Right atrium auricular region (tissue), 2 donors: ENCODE measurements around the gene CELSR1. TPM values are rescaled to one million over a fixed set of nuclear protein-coding genes. Genes with fewer than 3 reads are reported as not detected.
A peak's percentile ranks its signal among the peaks of the same experiment; 100 is the strongest.

Experiments
- DNase-seq: peaks from one replicate; pipeline ENCODE4 v3.0.0-alpha.2; 2019; ENCODE audit warnings: low spot score
- H3K27ac ChIP-seq, 2 donors: fragments of 200-600 bp; sonication (generic); 1 replicate in 1 of 2; 2 replicates in 1 of 2; pipeline ENCODE4 v1.5.1; 2016 to 2019
- H3K27me3 ChIP-seq, 2 donors: fragments of 200-600 bp; sonication (generic); one replicate each; pipeline versions ENCODE4 v1.5.1 to v1.6.0; 2017 to 2019
- H3K36me3 ChIP-seq: fragments of 200-600 bp; sonication (generic); one replicate; pipeline ENCODE4 v1.5.1; 2016
- H3K4me1 ChIP-seq, 2 donors: fragments of 200-600 bp; sonication (generic); one replicate each; pipeline versions ENCODE4 v1.5.1 to v1.6.0; 2017 to 2019
- H3K4me3 ChIP-seq, 2 donors: fragments of 200-600 bp; sonication (generic); 1 replicate in 1 of 2; 2 replicates in 1 of 2; pipeline ENCODE4 v1.5.1; 2017 to 2019; ENCODE audit warnings: mild to moderate bottlenecking in 1 of 2, moderate library complexity in 1 of 2
- H3K9me3 ChIP-seq, 2 donors: fragments of 200-600 bp; sonication (generic); one replicate each; pipeline ENCODE4 v1.5.1; 2019
- total RNA-seq, 2 donors: library from RNA; depleted of rRNA; stranded (reverse); fragments of >200 nt; gene quantifications; one replicate each; pipeline ENCODE4 v1.1.0, GENCODE V29; 2016
- TF ChIP-seq, protein P1 (sequence below), 2 donors: fragments of 200-600 bp; sonication (generic); IDR thresholded peaks; one replicate each; pipeline ENCODE4 v1.5.1; 2019; ENCODE audit warnings: antibody characterized with exemption in 2 of 2

CELSR1 gene
- total RNA-seq, 2 donors from 2014 or later: 7.1 to 9.6 TPM

DNA sequence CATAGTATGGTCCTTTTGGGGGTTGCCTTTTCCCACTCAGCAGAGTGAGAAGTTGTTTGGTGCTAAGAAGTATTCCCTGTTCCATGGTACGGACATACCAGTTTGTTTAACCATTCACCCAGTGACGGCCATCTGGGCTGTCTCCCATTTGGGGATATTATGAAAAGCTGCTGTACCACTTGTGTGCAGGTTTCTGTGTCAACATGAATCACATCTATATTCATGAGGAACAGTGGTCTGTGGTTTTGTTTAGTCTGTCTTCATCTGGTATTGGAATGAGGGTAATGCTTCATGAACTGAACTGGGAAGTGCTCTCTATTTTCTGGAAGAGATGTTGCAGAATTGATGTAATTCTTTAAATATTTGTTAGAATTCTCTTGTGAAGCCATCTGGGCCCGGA is 112.4 kb downstream of the CELSR1 start:
- DNase-seq: no peak
- Histone ChIP-seq H3K36me3 (no peaks in the 10 kb centered on the region), H3K4me3 (no peak overlapping the region), H3K9me3 (no peaks in the 10 kb centered on the region), H3K27me3 (no peaks in the 10 kb centered on the region), H3K27ac (no peak overlapping the region), H3K4me1 (no peaks in the 10 kb centered on the region)
- TF ChIP-seq, protein P1, sequence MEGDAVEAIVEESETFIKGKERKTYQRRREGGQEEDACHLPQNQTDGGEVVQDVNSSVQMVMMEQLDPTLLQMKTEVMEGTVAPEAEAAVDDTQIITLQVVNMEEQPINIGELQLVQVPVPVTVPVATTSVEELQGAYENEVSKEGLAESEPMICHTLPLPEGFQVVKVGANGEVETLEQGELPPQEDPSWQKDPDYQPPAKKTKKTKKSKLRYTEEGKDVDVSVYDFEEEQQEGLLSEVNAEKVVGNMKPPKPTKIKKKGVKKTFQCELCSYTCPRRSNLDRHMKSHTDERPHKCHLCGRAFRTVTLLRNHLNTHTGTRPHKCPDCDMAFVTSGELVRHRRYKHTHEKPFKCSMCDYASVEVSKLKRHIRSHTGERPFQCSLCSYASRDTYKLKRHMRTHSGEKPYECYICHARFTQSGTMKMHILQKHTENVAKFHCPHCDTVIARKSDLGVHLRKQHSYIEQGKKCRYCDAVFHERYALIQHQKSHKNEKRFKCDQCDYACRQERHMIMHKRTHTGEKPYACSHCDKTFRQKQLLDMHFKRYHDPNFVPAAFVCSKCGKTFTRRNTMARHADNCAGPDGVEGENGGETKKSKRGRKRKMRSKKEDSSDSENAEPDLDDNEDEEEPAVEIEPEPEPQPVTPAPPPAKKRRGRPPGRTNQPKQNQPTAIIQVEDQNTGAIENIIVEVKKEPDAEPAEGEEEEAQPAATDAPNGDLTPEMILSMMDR (IDR thresholded peaks at IDR 0.05): no peak

DNA sequence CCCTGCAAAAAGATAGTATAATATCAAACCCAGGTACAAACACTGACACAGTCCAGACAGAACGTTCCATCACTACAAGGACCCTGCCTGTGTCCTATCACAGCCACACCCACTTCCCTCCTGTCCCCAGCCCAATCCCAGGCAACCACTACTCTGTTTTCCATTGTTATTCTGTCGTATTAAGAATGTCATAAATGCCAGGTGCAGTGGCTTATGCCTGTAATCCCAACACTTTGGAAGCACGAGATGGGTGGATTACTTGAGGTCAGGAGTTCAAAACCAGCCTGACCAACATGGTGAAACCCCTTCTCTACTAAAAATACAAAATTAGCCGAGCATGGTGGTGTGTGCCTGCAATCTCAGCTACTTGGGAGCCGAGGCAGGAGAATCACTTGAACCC is 112.9 kb downstream of the CELSR1 start:
- Histone ChIP-seq H3K27ac (no peak overlapping the region), H3K9me3 (no peaks in the 10 kb centered on the region), H3K4me1 (no peaks in the 10 kb centered on the region), H3K4me3 (no peak overlapping the region), H3K36me3 (no peaks in the 10 kb centered on the region), H3K27me3 (no peaks in the 10 kb centered on the region)
- TF ChIP-seq, protein P1 (IDR thresholded peaks at IDR 0.05): no peak
- no peak for DNase-seq

DNA sequence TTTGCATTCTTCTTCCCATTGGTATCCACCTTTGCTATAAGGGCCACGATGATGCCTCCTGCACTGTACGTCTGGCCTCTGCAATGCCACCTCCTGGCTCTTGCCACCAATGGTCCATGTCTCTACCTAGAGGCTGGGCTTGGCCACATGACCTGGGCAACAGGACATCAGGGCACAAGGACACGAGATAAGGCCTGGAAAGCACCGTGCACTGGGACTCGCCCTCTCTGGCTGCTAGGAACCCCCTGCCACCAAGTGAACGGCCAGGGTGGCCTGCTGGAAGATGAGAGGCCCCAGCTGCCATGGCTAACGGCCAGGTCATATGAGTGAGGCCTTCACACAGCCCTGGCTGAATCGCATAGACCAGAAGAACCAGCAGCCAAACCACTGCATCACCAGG is 114.5 kb downstream of the CELSR1 start:
- Histone ChIP-seq H3K27ac (no peak overlapping the region), H3K4me3 (no peak overlapping the region), H3K9me3 (no peaks in the 10 kb centered on the region), H3K36me3 (no peaks in the 10 kb centered on the region), H3K27me3 (no peaks in the 10 kb centered on the region), H3K4me1 (peaks cover 0 to 8% of the 10 kb centered on the region in 2 donors)
- TF ChIP-seq, protein P1 (IDR thresholded peaks at IDR 0.05): no peak
- DNase-seq: no peak

DNA sequence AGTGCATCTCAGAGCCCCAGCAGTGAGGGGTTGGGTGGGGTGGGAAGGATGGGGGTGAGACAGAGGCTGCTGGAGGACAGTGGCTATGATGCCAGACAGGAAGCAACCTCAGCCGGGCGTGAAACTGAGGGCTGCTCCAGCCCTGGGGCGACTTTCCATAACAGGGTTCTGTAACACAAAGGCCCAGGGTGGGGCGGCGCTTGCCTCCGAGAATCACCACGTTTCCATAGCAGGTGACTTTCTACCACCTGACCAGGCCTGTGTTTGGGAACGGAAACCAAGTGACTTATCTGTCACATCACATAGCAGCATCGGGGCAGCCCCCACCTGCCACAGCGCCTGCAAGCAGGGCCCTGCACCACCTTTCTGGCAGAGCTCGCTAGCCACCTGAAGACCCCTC is 116.2 kb downstream of the CELSR1 start:
- H3K9me3 ChIP-seq: no peaks in the 10 kb centered on the region
- no peak overlapping the region for H3K4me3 ChIP-seq
- H3K27ac ChIP-seq: no peak overlapping the region
- H3K4me1 ChIP-seq: peaks cover 0 to 16% of the 10 kb centered on the region in 2 donors
- H3K36me3 ChIP-seq: no peaks in the 10 kb centered on the region
- H3K27me3 ChIP-seq: no peaks in the 10 kb centered on the region
- TF ChIP-seq, protein P1 (IDR thresholded peaks at IDR 0.05): no peak
- no peak for DNase-seq

DNA sequence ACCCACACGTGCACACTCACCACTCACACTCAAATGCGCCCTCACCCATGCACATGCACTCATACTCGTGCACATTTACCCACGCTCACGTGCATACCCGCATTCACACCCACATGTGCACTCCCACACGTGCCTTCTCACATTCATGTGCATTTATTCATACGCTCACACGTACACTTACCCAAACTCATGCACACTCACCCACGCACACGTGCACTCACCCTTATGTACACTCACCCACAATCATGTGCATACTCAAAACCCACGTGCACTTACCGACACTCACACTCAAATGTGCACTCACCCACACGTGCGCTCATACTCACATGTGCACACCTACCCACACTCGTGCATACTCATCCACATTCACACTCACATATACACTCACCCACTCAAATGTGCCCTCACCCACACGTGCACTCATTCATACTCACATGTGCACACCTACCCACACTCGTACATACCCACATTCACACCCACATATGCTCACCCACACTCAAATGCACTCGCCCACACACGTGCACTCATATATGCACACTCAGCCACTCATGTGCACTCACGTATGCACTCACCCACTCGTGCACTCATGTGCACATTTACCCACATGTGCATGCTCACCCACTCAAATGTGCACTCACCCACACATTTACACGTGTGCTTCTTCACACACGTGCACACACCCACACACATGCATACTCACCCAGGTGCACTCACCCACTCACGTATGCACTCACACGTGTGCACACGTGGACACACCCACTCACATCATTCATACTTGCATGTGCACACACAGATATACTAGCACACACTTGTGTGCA is 117.5 kb downstream of the CELSR1 start:
- H3K36me3 ChIP-seq: no peaks in the 10 kb centered on the region
- no peak overlapping the region for H3K4me3 ChIP-seq
- DNase-seq: no peak
- H3K27me3 ChIP-seq: no peaks in the 10 kb centered on the region
- peaks cover 0 to 16% of the 10 kb centered on the region in 2 donors for H3K4me1 ChIP-seq
- TF ChIP-seq, protein P1 (IDR thresholded peaks at IDR 0.05): no peak
- no peak overlapping the region for H3K27ac ChIP-seq
- H3K9me3 ChIP-seq: no peaks in the 10 kb centered on the region

DNA sequence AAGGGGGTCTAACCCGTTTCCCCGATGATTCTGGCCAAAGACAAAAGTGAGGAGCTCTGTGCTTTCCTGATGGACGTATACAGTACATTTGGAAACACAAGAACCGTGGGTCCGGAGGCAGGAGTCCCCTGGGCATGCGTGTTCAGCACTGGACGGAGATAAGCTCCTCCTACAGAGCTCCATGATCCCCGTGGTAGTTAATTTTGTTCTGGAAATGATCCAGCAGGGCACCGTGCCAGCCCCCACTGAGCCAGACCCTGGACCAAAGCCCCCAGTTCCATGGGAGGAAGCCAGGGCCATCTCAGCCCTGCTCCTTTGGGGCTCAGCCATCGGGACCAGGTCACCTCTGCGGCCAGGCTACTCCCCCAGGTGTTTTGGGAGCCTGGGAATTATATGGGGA is 118.6 kb downstream of the CELSR1 start:
- no peak overlapping the region for H3K4me3 ChIP-seq
- TF ChIP-seq, protein P1 (IDR thresholded peaks at IDR 0.05): no peak
- no peaks in the 10 kb centered on the region for H3K9me3 ChIP-seq
- no peak for DNase-seq
- H3K27me3 ChIP-seq: no peaks in the 10 kb centered on the region
- peaks cover 0 to 16% of the 10 kb centered on the region in 2 donors for H3K4me1 ChIP-seq
- no peaks in the 10 kb centered on the region for H3K36me3 ChIP-seq
- peak overlapping the region in 1 of 2 donors; percentile 16 for H3K27ac ChIP-seq
